Caco-2 (cell line): ENCODE results near the gene TRDN. TPM values are rescaled to one million over a fixed set of nuclear protein-coding genes. Genes with fewer than 3 reads are reported as not detected.

Experiments used
- BruUV-seq: library from RNA; stranded (reverse); fragments of 400-500 nt; replicated peaks from 2 replicates; lab custom pipeline; 2021; lab: Mats Ljungman, UMichigan
- CTCF ChIA-PET: fragments of 300-600 bp; sonication (Branson Sonifier 250); formaldehyde crosslinking; loops from one replicate; lab custom pipeline; 2022; ENCODE audit warnings: antibody characterized with exemption; lab: Charles Lee
- POLR2A ChIA-PET: fragments of 300-600 bp; sonication (Branson Sonifier 250); formaldehyde crosslinking; loops from one replicate; lab custom pipeline; 2022; ENCODE audit warnings: antibody characterized with exemption; lab: Charles Lee
- DNase-seq, 2 experiments: peaks; one replicate each; pipeline versions ENCODE4 v3.0.0 to v3.0.0-alpha.2; 2020 to 2022
- H3K27me3 ChIP-seq: replicated peaks from 2 replicates; pipeline ENCODE4 v1.6.0; 2011; ENCODE audit warnings: low read length; ENCODE audit not compliant: control insufficient read depth, insufficient read depth
- H3K36me3 ChIP-seq: 2 replicates; pipeline ENCODE4 v1.5.1; 2011; ENCODE audit warnings: low read length; ENCODE audit not compliant: control insufficient read depth, insufficient read depth
- H3K4me1 ChIP-seq: fragments of 250-450 bp; sonication (Bioruptor Pico); 2 replicates; pipeline ENCODE4 v1.5.1; 2020; ENCODE audit warnings: mild to moderate bottlenecking
- H3K4me3 ChIP-seq: 2 replicates; pipeline ENCODE4 v1.5.1; 2011; ENCODE audit warnings: low read depth, mild to moderate bottlenecking, control low read depth, low read length
- H3K9me3 ChIP-seq: fragments of 250-450 bp; sonication (Bioruptor Pico); 2 replicates; pipeline ENCODE4 v1.5.1; 2020; ENCODE audit warnings: mild to moderate bottlenecking, moderate library complexity
- H3K27ac Mint-ChIP-seq: one replicate; pipeline ENCODE4 v1.8.0; 2022; ENCODE audit warnings: mixed read lengths; ENCODE audit not compliant: unreplicated experiment
- H3K27me3 Mint-ChIP-seq: one replicate; pipeline ENCODE4 v1.8.0; 2022; ENCODE audit warnings: mixed read lengths; ENCODE audit not compliant: insufficient read depth, unreplicated experiment
- H3K36me3 Mint-ChIP-seq: one replicate; pipeline ENCODE4 v1.8.0; 2022; ENCODE audit warnings: mild to moderate bottlenecking, mixed read lengths; ENCODE audit not compliant: insufficient read depth, unreplicated experiment
- H3K4me1 Mint-ChIP-seq: one replicate; pipeline ENCODE4 v1.8.0; 2022; ENCODE audit warnings: low read depth, mixed read lengths; ENCODE audit not compliant: unreplicated experiment
- H3K4me3 Mint-ChIP-seq: one replicate; pipeline ENCODE4 v1.8.0; 2022; ENCODE audit warnings: mild to moderate bottlenecking, moderate library complexity, mixed read lengths; ENCODE audit not compliant: unreplicated experiment
- H3K9me3 Mint-ChIP-seq: one replicate; pipeline ENCODE4 v1.8.0; 2022; ENCODE audit warnings: mixed read lengths; ENCODE audit not compliant: unreplicated experiment
- intact Hi-C: fragments of 100-400 bp; cut with micrococcal nuclease; formaldehyde crosslinking; loops from one replicate; pipeline ENCODE4 v1.10.0; 2022; ENCODE audit not compliant: unreplicated experiment
- total RNA-seq: library from RNA; stranded (reverse); gene quantifications from 2 replicates; pipeline ENCODE4 v1.2.3, GENCODE V29; 2022
- TF ChIP-seq, protein P1 (sequence below), 2 experiments: fragments of 200-600 bp in 1 of 2; IDR thresholded peaks; 1 replicate in 1 of 2; 2 replicates in 1 of 2; pipeline versions ENCODE4 v1.5.1 to v1.8.0; 2011 to 2022; ENCODE audit warnings: antibody characterized with exemption in 1 of 2, control low read depth in 1 of 2, inconsistent platforms in 1 of 2, low read depth in 1 of 2, low read length in 1 of 2, mild to moderate bottlenecking in 1 of 2, moderate library complexity in 1 of 2; ENCODE audit not compliant: insufficient read depth in 1 of 2, severe bottlenecking in 1 of 2, unreplicated experiment in 1 of 2

Gene TRDN
- total RNA-seq, 1 experiment from 2014 or later, result not detected

DNA sequence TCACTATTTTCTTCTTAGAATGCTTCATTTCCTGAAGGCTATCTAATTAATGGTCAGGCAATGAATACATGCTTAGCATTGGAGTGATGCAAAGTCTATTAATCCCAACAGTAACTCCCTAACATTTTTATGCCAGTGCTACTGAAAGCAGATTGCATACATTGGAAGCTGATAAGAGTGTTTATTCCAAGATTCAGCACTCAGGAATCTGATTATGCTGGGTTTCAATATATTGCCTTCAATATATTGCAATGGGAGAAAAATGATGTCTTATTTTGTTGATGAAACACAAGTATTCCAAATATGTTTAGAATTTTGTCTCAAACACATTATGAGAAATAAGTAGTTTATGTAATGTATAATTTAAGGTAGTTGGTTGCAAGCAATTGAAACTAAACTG, 26.7 kb upstream of the TRDN start:
- H3K9me3 Mint-ChIP-seq, result no peaks in the 10 kb centered on the region
- H3K27ac Mint-ChIP-seq, result no peak overlapping the region
- no peak overlapping the region for H3K4me3 Mint-ChIP-seq
- H3K4me1 ChIP-seq, result no peaks in the 10 kb centered on the region
- ChIA-PET POLR2A (no interaction called here), CTCF (no interaction called here)
- no TSS peak for BruUV-seq
- H3K27me3 ChIP-seq, result no peaks in the 10 kb centered on the region
- no peaks in the 10 kb centered on the region for H3K36me3 ChIP-seq
- TF ChIP-seq, protein P1, sequence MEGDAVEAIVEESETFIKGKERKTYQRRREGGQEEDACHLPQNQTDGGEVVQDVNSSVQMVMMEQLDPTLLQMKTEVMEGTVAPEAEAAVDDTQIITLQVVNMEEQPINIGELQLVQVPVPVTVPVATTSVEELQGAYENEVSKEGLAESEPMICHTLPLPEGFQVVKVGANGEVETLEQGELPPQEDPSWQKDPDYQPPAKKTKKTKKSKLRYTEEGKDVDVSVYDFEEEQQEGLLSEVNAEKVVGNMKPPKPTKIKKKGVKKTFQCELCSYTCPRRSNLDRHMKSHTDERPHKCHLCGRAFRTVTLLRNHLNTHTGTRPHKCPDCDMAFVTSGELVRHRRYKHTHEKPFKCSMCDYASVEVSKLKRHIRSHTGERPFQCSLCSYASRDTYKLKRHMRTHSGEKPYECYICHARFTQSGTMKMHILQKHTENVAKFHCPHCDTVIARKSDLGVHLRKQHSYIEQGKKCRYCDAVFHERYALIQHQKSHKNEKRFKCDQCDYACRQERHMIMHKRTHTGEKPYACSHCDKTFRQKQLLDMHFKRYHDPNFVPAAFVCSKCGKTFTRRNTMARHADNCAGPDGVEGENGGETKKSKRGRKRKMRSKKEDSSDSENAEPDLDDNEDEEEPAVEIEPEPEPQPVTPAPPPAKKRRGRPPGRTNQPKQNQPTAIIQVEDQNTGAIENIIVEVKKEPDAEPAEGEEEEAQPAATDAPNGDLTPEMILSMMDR (IDR thresholded peaks at IDR 0.05; ENCODE audit: insufficient read depth in 1 of 2, low read depth in 1 of 2, low read length in 1 of 2, severe bottlenecking in 1 of 2, unreplicated experiment in 1 of 2), result no peak
- intact Hi-C loops, result no loop called here
- H3K27me3 Mint-ChIP-seq, result peaks cover 4% of the 10 kb centered on the region
- DNase-seq, result no peak
- H3K36me3 Mint-ChIP-seq, result no peaks in the 10 kb centered on the region
- H3K9me3 ChIP-seq, result no peaks in the 10 kb centered on the region
- H3K4me1 Mint-ChIP-seq, result no peaks in the 10 kb centered on the region
- no peak overlapping the region for H3K4me3 ChIP-seq

DNA sequence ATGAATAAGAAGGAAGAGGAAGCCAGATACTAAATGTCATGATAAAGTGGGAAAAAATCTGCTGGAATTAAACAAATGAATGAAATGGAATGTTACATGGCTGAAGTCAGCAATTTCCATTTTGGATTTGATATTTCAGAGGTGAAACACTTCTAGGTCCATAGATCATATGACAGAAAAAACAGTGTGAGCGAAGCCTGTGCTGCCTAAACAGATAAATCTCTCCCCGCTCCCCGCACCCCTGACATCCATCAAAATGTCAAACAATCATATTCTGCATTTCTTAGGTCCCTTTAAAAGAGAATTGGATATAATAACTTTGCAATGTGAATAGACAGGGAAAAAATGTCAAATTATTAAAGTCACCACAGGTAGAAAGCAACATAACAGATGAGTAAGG, 26.0 kb upstream of the TRDN start:
- BruUV-seq, result no TSS peak
- Histone ChIP-seq H3K4me1 (no peaks in the 10 kb centered on the region), H3K27me3 (no peaks in the 10 kb centered on the region), H3K4me3 (no peak overlapping the region), H3K36me3 (no peaks in the 10 kb centered on the region), H3K9me3 (no peaks in the 10 kb centered on the region)
- Mint-ChIP-seq H3K4me1 (no peaks in the 10 kb centered on the region), H3K9me3 (no peaks in the 10 kb centered on the region), H3K27me3 (peaks cover 4% of the 10 kb centered on the region), H3K36me3 (no peaks in the 10 kb centered on the region), H3K4me3 (no peak overlapping the region), H3K27ac (no peak overlapping the region)
- DNase-seq, result no peak
- intact Hi-C loops, result no loop called here
- POLR2A ChIA-PET, result no interaction called here
- TF ChIP-seq, protein P1 (IDR thresholded peaks at IDR 0.05; ENCODE audit: insufficient read depth in 1 of 2, low read depth in 1 of 2, low read length in 1 of 2, severe bottlenecking in 1 of 2, unreplicated experiment in 1 of 2), result no peak
- CTCF ChIA-PET, result no interaction called here

DNA sequence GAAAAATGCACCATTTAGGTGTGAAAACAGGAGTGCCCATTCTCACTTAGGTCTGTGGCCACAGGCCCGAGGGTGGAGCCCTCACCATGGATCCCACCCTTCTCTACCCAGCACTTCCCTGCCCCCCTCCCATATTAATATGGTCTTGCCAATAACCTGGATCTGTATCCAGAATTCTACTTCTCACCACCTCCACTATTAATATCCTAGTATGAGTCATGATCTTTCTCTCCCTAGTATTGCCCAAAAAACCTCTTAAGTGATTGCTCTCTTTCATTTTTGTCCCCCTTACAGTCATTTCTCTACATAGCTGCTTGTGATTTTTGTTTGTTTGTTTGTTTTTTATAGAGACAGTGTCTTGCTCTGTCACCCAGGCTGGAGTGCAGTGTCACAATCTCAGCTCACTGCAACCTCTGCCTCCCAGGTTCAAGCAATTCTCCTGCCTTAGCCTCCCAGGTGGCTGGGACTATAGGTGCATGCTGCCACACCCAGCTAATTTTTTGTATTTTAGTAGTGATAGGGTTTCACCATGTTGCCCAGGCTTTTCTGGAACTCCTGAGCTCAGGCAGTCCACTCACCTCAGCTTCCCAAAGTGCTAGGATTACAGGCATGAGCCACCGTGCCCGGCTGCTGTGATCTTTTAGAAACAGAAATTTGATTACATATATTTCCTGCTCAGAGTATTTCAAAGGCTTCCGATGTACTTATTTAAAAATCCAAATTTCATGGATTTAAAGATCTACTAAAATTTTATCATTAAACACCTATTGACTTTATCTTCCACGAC, 24.5 kb upstream of the TRDN start:
- Mint-ChIP-seq H3K4me3 (no peak overlapping the region), H3K27me3 (peaks cover 4% of the 10 kb centered on the region), H3K4me1 (no peaks in the 10 kb centered on the region), H3K27ac (no peak overlapping the region), H3K9me3 (no peaks in the 10 kb centered on the region), H3K36me3 (no peaks in the 10 kb centered on the region)
- TF ChIP-seq, protein P1 (IDR thresholded peaks at IDR 0.05; ENCODE audit: insufficient read depth in 1 of 2, low read depth in 1 of 2, low read length in 1 of 2, severe bottlenecking in 1 of 2, unreplicated experiment in 1 of 2), result no peak
- Histone ChIP-seq H3K4me3 (no peak overlapping the region), H3K4me1 (no peaks in the 10 kb centered on the region), H3K9me3 (no peaks in the 10 kb centered on the region), H3K36me3 (no peaks in the 10 kb centered on the region), H3K27me3 (no peaks in the 10 kb centered on the region)
- no peak for DNase-seq
- intact Hi-C loops, result no loop called here
- no TSS peak for BruUV-seq
- ChIA-PET POLR2A (no interaction called here), CTCF (no interaction called here)
